Renal cortical epithelial cell (primary cell): ENCODE results near the gene CSF1. TPM values are rescaled to one million over a fixed set of nuclear protein-coding genes. Genes with fewer than 3 reads are reported as not detected.

Source experiments
- DNase-seq: peaks from one replicate; pipeline ENCODE4 v3.0.0-alpha.2; 2011; ENCODE audit warnings: low read depth
- total RNA-seq: library from RNA; depleted of rRNA; stranded (reverse); fragments of >200 nt; gene quantifications from 2 replicates; pipeline ENCODE4 v1.2.3, GENCODE V29; 2014

The CSF1 gene
- total RNA-seq, 1 donor from 2014 or later = 51.3 TPM

- DNase-seq = no peak
Measured at GRCh38 chr1:109882288-109883245, 28.1 kb upstream of the CSF1 start.

- no peak for DNase-seq
Measured at GRCh38 chr1:109883248-109883955, 27.2 kb upstream of the CSF1 start.

GRCh38 chr1:109884242-109884891 is 26.3 kb upstream of the CSF1 start:
- DNase-seq = no peak

GRCh38 chr1:109885589-109885988 is 25.1 kb upstream of the CSF1 start:
- DNase-seq = no peak

- no peak for DNase-seq
Measured at GRCh38 chr1:109886827-109887226, 23.8 kb upstream of the CSF1 start.

GRCh38 chr1:109887271-109887670 is 23.4 kb upstream of the CSF1 start:
- DNase-seq = no peak

GRCh38 chr1:109887884-109888283 is 22.8 kb upstream of the CSF1 start:
- no peak for DNase-seq

- DNase-seq = no peak
Measured at GRCh38 chr1:109889094-109889493, 21.6 kb upstream of the CSF1 start.

GRCh38 chr1:109890115-109890953 is 20.3 kb upstream of the CSF1 start:
- DNase-seq = no peak

- no peak for DNase-seq
Measured at GRCh38 chr1:109891930-109892329, 18.7 kb upstream of the CSF1 start.

- peak; percentile 74 for DNase-seq
Measured at GRCh38 chr1:109892561-109893368, 17.9 kb upstream of the CSF1 start.

- no peak for DNase-seq
Measured at GRCh38 chr1:109893532-109894171, 17.0 kb upstream of the CSF1 start.

- no peak for DNase-seq
Measured at GRCh38 chr1:109894823-109895719, 15.6 kb upstream of the CSF1 start.

- peak; percentile 76 for DNase-seq
Measured at GRCh38 chr1:109895720-109896504, 14.7 kb upstream of the CSF1 start.

GRCh38 chr1:109896681-109897080 is 14.0 kb upstream of the CSF1 start:
- DNase-seq = no peak

- DNase-seq = no peak
Measured at GRCh38 chr1:109897259-109897955, 13.2 kb upstream of the CSF1 start.

- peak; percentile 36 for DNase-seq
Measured at GRCh38 chr1:109898842-109899241, 11.8 kb upstream of the CSF1 start.

- no peak for DNase-seq
Measured at GRCh38 chr1:109901141-109901523, 9.5 kb upstream of the CSF1 start.
